ENCODE data around the gene MS4A4E.

The MS4A4E gene

DNA sequence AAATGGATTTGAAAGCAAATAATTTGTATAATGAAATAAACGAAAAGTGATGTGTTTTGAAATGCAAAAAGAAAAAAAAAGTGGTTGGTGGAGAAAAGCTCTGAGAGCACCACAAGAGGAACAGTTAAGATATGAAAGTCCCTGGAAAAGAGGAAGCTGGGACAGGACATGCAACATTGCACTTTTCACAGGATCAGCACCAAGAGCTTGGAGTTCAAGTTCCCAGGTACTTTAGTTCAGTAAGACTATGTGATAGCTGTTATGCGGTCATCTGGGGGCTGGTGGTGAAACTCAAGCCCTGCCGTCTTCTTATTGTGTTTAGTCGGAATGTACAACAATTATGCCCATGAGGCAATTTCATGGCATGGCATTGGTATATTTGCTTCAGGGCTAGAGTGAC is 20.5 kb upstream of the MS4A4E start:
- no peaks in the 10 kb centered on the region; the same call in 1 of the 2 replicates for H3K9me3 ChIP-seq (ENCODE audit: insufficient read depth, low read length)
- no peaks in the 10 kb centered on the region for H4K20me1 ChIP-seq (ENCODE audit: low read depth, low read length)
- H3F3A ChIP-seq (ENCODE audit: insufficient read depth), result no peaks in the 10 kb centered on the region
- no peaks in the 10 kb centered on the region for H3K36me3 ChIP-seq (ENCODE audit: low read length)
- H3K79me2 ChIP-seq (ENCODE audit: insufficient read depth, low read length), result no peaks in the 10 kb centered on the region
- TF ChIP-seq, protein P1, sequence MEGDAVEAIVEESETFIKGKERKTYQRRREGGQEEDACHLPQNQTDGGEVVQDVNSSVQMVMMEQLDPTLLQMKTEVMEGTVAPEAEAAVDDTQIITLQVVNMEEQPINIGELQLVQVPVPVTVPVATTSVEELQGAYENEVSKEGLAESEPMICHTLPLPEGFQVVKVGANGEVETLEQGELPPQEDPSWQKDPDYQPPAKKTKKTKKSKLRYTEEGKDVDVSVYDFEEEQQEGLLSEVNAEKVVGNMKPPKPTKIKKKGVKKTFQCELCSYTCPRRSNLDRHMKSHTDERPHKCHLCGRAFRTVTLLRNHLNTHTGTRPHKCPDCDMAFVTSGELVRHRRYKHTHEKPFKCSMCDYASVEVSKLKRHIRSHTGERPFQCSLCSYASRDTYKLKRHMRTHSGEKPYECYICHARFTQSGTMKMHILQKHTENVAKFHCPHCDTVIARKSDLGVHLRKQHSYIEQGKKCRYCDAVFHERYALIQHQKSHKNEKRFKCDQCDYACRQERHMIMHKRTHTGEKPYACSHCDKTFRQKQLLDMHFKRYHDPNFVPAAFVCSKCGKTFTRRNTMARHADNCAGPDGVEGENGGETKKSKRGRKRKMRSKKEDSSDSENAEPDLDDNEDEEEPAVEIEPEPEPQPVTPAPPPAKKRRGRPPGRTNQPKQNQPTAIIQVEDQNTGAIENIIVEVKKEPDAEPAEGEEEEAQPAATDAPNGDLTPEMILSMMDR (IDR thresholded peaks at IDR 0.05; ENCODE audit: insufficient read depth, low read length, poor library complexity, severe bottlenecking), result no peak
- no peak for TF ChIP-seq EZH2phosphoT487 (conservative IDR thresholded peaks at IDR 0.05; ENCODE audit: low read length)
- H3K27me3 ChIP-seq (ENCODE audit: low read length), result no peaks in the 10 kb centered on the region
- H3K4me3 ChIP-seq (ENCODE audit: insufficient read depth, low read length, poor library complexity, severe bottlenecking), result no peak overlapping the region
- H2AFZ ChIP-seq (ENCODE audit: low read depth, low read length, severe bottlenecking), result no peak overlapping the region
- H3K9me2 ChIP-seq (replicated peaks; ENCODE audit: insufficient read depth, low read length), result no peaks in the 10 kb centered on the region
- H3K27ac ChIP-seq (ENCODE audit: low read depth, low read length), result no peak overlapping the region
- no peak overlapping the region for H3K4me2 ChIP-seq (ENCODE audit: low read depth, low read length, poor library complexity, severe bottlenecking)
- no peak overlapping the region for H3K9ac ChIP-seq (ENCODE audit: low read length)

DNA sequence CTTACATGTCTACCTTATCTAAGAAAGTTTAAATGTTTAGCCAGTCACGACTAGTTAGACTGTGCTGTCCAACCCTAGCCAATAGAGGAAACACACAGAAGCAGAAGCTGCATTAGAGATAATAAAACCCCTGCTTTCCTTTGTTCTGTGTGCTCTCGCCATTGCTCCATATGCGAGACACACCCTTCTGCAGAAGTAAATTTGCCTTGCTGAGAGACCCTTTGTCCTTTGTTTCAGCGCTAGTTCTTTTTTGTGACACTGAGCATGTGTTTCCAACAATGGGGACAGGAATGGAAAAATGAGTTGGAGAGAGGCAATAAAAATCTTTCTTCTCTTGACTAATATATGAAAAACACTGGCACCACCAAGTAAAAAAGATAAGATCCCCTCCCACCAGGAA is 18.1 kb upstream of the MS4A4E start:
- no peaks in the 10 kb centered on the region; the same call in 1 of the 2 replicates for H3K9me3 ChIP-seq (ENCODE audit: insufficient read depth, low read length)
- no peaks in the 10 kb centered on the region for H3F3A ChIP-seq (ENCODE audit: insufficient read depth)
- H3K36me3 ChIP-seq (ENCODE audit: low read length), result no peaks in the 10 kb centered on the region
- no peak overlapping the region for H3K4me2 ChIP-seq (ENCODE audit: low read depth, low read length, poor library complexity, severe bottlenecking)
- no peaks in the 10 kb centered on the region for H3K9me2 ChIP-seq (replicated peaks; ENCODE audit: insufficient read depth, low read length)
- TF ChIP-seq, protein P1 (IDR thresholded peaks at IDR 0.05; ENCODE audit: insufficient read depth, low read length, poor library complexity, severe bottlenecking), result no peak
- H2AFZ ChIP-seq (ENCODE audit: low read depth, low read length, severe bottlenecking), result no peak overlapping the region
- no peaks in the 10 kb centered on the region for H4K20me1 ChIP-seq (ENCODE audit: low read depth, low read length)
- H3K4me3 ChIP-seq (ENCODE audit: insufficient read depth, low read length, poor library complexity, severe bottlenecking), result no peak overlapping the region
- H3K27ac ChIP-seq (ENCODE audit: low read depth, low read length), result no peak overlapping the region
- H3K9ac ChIP-seq (ENCODE audit: low read length), result no peak overlapping the region
- H3K79me2 ChIP-seq (ENCODE audit: insufficient read depth, low read length), result no peaks in the 10 kb centered on the region
- H3K27me3 ChIP-seq (ENCODE audit: low read length), result no peaks in the 10 kb centered on the region

DNA sequence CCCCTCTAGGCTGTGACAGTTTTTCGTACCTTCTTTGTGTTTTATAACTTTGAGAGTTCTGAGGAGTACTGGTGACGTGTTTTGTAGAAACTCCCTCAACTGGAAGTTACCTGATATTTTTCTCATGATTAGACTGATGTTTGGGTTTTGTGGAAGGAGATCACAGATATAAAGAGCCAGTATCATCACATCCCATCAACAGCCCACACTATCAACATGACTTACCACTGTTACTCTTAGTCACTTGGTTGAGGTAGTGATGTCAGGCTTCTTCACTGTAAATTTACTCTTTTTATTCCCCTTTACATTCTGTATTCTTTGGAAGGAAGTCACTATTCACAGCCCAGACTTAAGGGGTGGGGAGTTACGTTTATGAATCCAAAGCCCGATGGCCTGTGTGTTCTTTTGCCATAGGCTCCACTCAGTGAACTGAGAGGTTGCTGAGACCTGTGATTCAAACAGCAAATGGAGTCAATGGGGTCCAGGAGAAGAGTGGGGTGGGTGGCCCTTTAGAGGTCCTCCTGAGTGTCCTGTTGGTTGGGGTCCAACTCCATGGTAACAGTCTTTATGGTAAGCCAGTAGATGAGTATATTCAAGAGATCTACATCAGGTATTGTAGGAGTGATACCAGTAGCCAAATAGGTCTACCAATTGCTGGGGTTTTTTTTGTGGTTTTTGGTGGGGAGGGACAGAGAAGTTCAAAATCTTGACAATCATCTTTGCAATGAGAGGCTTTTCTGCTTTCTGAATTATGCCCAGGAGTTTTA is 15.2 kb upstream of the MS4A4E start:
- no peak overlapping the region for H3K4me2 ChIP-seq (ENCODE audit: low read depth, low read length, poor library complexity, severe bottlenecking)
- TF ChIP-seq, protein P1 (IDR thresholded peaks at IDR 0.05; ENCODE audit: insufficient read depth, low read length, poor library complexity, severe bottlenecking), result no peak
- no peak for TF ChIP-seq EZH2phosphoT487 (conservative IDR thresholded peaks at IDR 0.05; ENCODE audit: low read length)
- H3K36me3 ChIP-seq (ENCODE audit: low read length), result no peaks in the 10 kb centered on the region
- no peak overlapping the region for H3K4me3 ChIP-seq (ENCODE audit: insufficient read depth, low read length, poor library complexity, severe bottlenecking)
- H2AFZ ChIP-seq (ENCODE audit: low read depth, low read length, severe bottlenecking), result no peak overlapping the region
- H3K27ac ChIP-seq (ENCODE audit: low read depth, low read length), result no peak overlapping the region
- no peaks in the 10 kb centered on the region for H4K20me1 ChIP-seq (ENCODE audit: low read depth, low read length)
- H3F3A ChIP-seq (ENCODE audit: insufficient read depth), result no peaks in the 10 kb centered on the region
- H3K79me2 ChIP-seq (ENCODE audit: insufficient read depth, low read length), result no peaks in the 10 kb centered on the region
- H3K9ac ChIP-seq (ENCODE audit: low read length), result no peak overlapping the region
- no peaks in the 10 kb centered on the region for H3K9me2 ChIP-seq (replicated peaks; ENCODE audit: insufficient read depth, low read length)
- H3K9me3 ChIP-seq (ENCODE audit: insufficient read depth, low read length), result peaks cover 22% of the 10 kb centered on the region; the same call in 1 of the 2 replicates
- no peaks in the 10 kb centered on the region for H3K27me3 ChIP-seq (ENCODE audit: low read length)

Measured in SU-DHL-6 (cell line).